ENCODE measurements around the gene GNA12. TPM values are rescaled to one million over a fixed set of nuclear protein-coding genes. Genes with fewer than 3 reads are reported as not detected.

GNA12 gene
- total RNA-seq, 1 donor from 2014 or later: 34.7 TPM

DNA sequence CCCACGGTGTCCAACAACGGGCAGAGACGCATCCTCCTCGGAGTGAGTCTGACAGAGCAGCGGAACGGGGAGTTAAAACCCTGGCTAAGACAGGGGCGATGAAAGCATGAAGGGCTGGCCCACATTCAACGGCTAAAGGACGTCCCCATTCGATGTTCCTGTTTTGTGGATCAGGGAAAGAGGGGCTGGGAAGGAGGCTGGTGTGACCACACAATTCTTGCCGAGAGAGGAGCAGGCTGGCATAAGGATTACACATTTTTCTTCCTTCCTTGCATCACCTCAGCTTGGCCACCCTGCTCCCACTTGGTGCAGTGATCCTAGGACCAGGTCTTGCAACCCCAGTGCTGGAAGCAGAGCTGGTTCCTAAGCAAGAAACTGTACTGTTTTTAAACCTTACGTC lies 67.7 kb downstream of the GNA12 start:
- H3K9me3 Mint-ChIP-seq: peaks cover 6% of the 10 kb centered on the region
- Histone ChIP-seq H3K4me2 (no peak overlapping the region), H3K4me3 (no peak overlapping the region), H2AFZ (replicated peaks) (no peak overlapping the region), H3F3A (ENCODE audit: low read depth) (no peaks in the 10 kb centered on the region), H3K4me1 (no peaks in the 10 kb centered on the region), H3K27ac (no peak overlapping the region), H3K79me2 (ENCODE audit: low read depth) (no peaks in the 10 kb centered on the region), H3K9me3 (ENCODE audit: low read depth) (no peaks in the 10 kb centered on the region), H3K36me3 (peaks cover 3% of the 10 kb centered on the region), H3K9ac (no peak overlapping the region), H4K20me1 (ENCODE audit: low read depth) (no peaks in the 10 kb centered on the region), H3K27me3 (no peaks in the 10 kb centered on the region)
- H3K27ac Mint-ChIP-seq: peak overlapping the region; percentile 65
- no peak overlapping the region for H3K4me3 Mint-ChIP-seq
- TF ChIP-seq EZH2phosphoT487 (IDR thresholded peaks at IDR 0.05) (no peak), EZH2 (IDR thresholded peaks at IDR 0.05) (no peak)
- TF ChIP-seq, protein P1, sequence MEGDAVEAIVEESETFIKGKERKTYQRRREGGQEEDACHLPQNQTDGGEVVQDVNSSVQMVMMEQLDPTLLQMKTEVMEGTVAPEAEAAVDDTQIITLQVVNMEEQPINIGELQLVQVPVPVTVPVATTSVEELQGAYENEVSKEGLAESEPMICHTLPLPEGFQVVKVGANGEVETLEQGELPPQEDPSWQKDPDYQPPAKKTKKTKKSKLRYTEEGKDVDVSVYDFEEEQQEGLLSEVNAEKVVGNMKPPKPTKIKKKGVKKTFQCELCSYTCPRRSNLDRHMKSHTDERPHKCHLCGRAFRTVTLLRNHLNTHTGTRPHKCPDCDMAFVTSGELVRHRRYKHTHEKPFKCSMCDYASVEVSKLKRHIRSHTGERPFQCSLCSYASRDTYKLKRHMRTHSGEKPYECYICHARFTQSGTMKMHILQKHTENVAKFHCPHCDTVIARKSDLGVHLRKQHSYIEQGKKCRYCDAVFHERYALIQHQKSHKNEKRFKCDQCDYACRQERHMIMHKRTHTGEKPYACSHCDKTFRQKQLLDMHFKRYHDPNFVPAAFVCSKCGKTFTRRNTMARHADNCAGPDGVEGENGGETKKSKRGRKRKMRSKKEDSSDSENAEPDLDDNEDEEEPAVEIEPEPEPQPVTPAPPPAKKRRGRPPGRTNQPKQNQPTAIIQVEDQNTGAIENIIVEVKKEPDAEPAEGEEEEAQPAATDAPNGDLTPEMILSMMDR (IDR thresholded peaks at IDR 0.05): no peak
- H3K27me3 Mint-ChIP-seq (ENCODE audit: insufficient read depth, low read depth): no peaks in the 10 kb centered on the region
- H3K36me3 Mint-ChIP-seq: peaks cover 32% of the 10 kb centered on the region
- DNase-seq (ENCODE audit: low spot score): no peak
- no peaks in the 10 kb centered on the region for H3K4me1 Mint-ChIP-seq

DNA sequence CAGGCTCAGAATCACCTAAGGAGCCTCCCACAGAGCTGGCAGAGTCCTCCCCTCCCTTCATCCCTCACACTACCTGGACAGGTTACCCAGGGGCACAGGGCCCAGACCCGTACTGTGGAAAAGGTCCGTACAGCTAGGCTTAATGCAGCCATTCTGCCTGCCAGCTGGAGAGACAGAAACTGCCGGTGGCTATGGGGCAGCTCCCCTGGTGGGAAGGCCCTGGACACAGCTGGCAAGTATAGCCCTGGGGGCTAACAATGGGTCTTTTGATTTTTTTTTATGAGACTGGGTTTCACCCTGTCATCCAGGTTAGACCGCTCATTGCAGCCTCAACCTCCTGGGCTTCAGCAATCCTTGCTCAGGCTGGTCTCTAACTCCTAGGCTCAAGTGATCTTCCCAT lies 68.3 kb downstream of the GNA12 start:
- Histone ChIP-seq H3K9me3 (ENCODE audit: low read depth) (no peaks in the 10 kb centered on the region), H3K79me2 (ENCODE audit: low read depth) (no peaks in the 10 kb centered on the region), H3K4me1 (no peaks in the 10 kb centered on the region), H3K36me3 (peaks cover 3% of the 10 kb centered on the region), H3K9ac (no peak overlapping the region), H3K27me3 (no peaks in the 10 kb centered on the region), H2AFZ (replicated peaks) (no peak overlapping the region), H3F3A (ENCODE audit: low read depth) (no peaks in the 10 kb centered on the region), H3K27ac (no peak overlapping the region), H3K4me2 (no peak overlapping the region), H3K4me3 (no peak overlapping the region), H4K20me1 (ENCODE audit: low read depth) (no peaks in the 10 kb centered on the region)
- TF ChIP-seq, protein P1 (IDR thresholded peaks at IDR 0.05): no peak
- no peak for TF ChIP-seq EZH2 (IDR thresholded peaks at IDR 0.05)
- no peak for TF ChIP-seq EZH2phosphoT487 (IDR thresholded peaks at IDR 0.05)
- H3K9me3 Mint-ChIP-seq: peaks cover 10% of the 10 kb centered on the region
- H3K27ac Mint-ChIP-seq: no peak overlapping the region
- DNase-seq (ENCODE audit: low spot score): no peak
- no peaks in the 10 kb centered on the region for H3K4me1 Mint-ChIP-seq
- no peak overlapping the region for H3K4me3 Mint-ChIP-seq
- peaks cover 35% of the 10 kb centered on the region for H3K36me3 Mint-ChIP-seq
- no peaks in the 10 kb centered on the region for H3K27me3 Mint-ChIP-seq (ENCODE audit: insufficient read depth, low read depth)

DNA sequence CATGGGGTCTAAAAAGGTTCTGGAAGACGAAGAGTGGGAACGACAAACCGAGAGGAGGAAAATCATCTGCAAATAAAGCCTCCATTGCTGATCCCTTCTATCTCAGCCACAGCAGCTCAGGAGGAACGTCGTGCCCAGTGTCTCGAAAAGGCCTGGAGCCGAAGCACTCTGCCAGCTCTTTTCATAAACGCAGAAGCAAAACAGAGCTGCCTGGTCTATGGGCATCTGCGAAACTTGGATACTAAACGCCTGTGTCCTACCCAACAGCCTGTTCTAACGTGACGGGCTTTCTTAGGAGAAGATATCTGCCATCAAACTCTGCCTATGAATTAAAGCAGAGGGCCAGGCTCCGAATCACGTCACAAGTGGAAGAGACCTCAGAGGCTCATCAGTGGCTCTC lies 68.7 kb downstream of the GNA12 start:
- H3K36me3 Mint-ChIP-seq: peaks cover 37% of the 10 kb centered on the region
- no peak overlapping the region for H3K9ac ChIP-seq
- H3K9me3 ChIP-seq (ENCODE audit: low read depth): no peaks in the 10 kb centered on the region

DNA sequence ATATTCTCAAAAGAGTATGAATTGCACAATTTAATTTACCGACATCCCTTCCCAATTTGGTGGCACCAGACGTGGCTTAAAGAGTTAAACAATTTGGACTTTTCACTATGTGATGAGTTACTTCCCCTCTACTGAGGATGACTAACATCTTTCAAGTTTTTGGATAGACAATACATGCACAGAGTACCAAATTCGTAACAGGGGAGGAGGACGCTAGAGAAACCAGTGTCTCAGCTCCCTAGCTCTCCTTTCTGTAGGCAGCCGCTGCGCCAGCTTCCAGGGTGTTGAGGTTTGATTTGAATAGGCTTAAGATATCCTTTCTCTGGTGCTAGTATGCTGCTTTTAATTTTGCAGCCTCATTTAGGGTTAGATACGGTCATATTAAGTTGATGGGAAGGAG lies 69.2 kb downstream of the GNA12 start:
- H3K9me3 Mint-ChIP-seq: peaks cover 16% of the 10 kb centered on the region
- Histone ChIP-seq H3F3A (ENCODE audit: low read depth) (no peaks in the 10 kb centered on the region), H3K27me3 (no peaks in the 10 kb centered on the region), H3K27ac (no peak overlapping the region), H3K4me2 (no peak overlapping the region), H3K9ac (no peak overlapping the region), H2AFZ (replicated peaks) (no peak overlapping the region), H3K4me1 (no peaks in the 10 kb centered on the region), H3K9me3 (ENCODE audit: low read depth) (no peaks in the 10 kb centered on the region), H4K20me1 (ENCODE audit: low read depth) (no peaks in the 10 kb centered on the region), H3K79me2 (ENCODE audit: low read depth) (no peaks in the 10 kb centered on the region), H3K4me3 (no peak overlapping the region), H3K36me3 (no peaks in the 10 kb centered on the region)
- no peaks in the 10 kb centered on the region for H3K27me3 Mint-ChIP-seq (ENCODE audit: insufficient read depth, low read depth)
- H3K4me3 Mint-ChIP-seq: no peak overlapping the region
- DNase-seq (ENCODE audit: low spot score): no peak
- peaks cover 41% of the 10 kb centered on the region for H3K36me3 Mint-ChIP-seq
- H3K4me1 Mint-ChIP-seq: no peaks in the 10 kb centered on the region
- no peak for TF ChIP-seq EZH2 (IDR thresholded peaks at IDR 0.05)
- TF ChIP-seq, protein P1 (IDR thresholded peaks at IDR 0.05): no peak
- TF ChIP-seq EZH2phosphoT487 (IDR thresholded peaks at IDR 0.05): no peak
- H3K27ac Mint-ChIP-seq: no peak overlapping the region

More for the DNA sequence above, 68.7 kb downstream of the GNA12 start:
- TF ChIP-seq EZH2 (IDR thresholded peaks at IDR 0.05): no peak
- Mint-ChIP-seq H3K4me3 (no peak overlapping the region), H3K27ac (no peak overlapping the region), H3K27me3 (ENCODE audit: insufficient read depth, low read depth) (no peaks in the 10 kb centered on the region), H3K4me1 (no peaks in the 10 kb centered on the region), H3K9me3 (peaks cover 14% of the 10 kb centered on the region)
- H3K4me3 ChIP-seq: no peak overlapping the region
- no peak for DNase-seq (ENCODE audit: low spot score)
- H3K36me3 ChIP-seq: peaks cover under 1% of the 10 kb centered on the region
- no peaks in the 10 kb centered on the region for H4K20me1 ChIP-seq (ENCODE audit: low read depth)
- H3K27ac ChIP-seq: no peak overlapping the region
- no peaks in the 10 kb centered on the region for H3F3A ChIP-seq (ENCODE audit: low read depth)
- H3K4me2 ChIP-seq: no peak overlapping the region
- no peaks in the 10 kb centered on the region for H3K4me1 ChIP-seq
- H3K79me2 ChIP-seq (ENCODE audit: low read depth): no peaks in the 10 kb centered on the region
- H3K27me3 ChIP-seq: no peaks in the 10 kb centered on the region
- no peak overlapping the region for H2AFZ ChIP-seq (replicated peaks)

Measured in neural progenitor cell (in vitro differentiated cells).